Mononuclear cell (primary cell): ENCODE measurements around the gene ADAM11. TPM values are rescaled to one million over a fixed set of nuclear protein-coding genes. Genes with fewer than 3 reads are reported as not detected.
"Not testable (repeated sequence)": the region's sequence is repeated elsewhere in the genome, so short reads cannot be mapped to it uniquely, and the experiment has no call there.

ENCODE experiments used
- H3K27me3 ChIP-seq: 2 replicates; pipeline ENCODE4 v1.6.0; 2011; ENCODE audit warnings: low read length, control low read depth; ENCODE audit not compliant: insufficient read depth
- H3K4me1 ChIP-seq: 2 replicates; pipeline ENCODE4 v1.5.1; 2011; ENCODE audit warnings: mild to moderate bottlenecking, low read length, control low read depth; ENCODE audit not compliant: insufficient read depth
- H3K4me3 ChIP-seq: 2 replicates; pipeline ENCODE4 v1.5.1; 2011; ENCODE audit warnings: mild to moderate bottlenecking, low read length, moderate library complexity
- H3K9me3 ChIP-seq: 2 replicates; pipeline ENCODE4 v1.5.1; 2011; ENCODE audit warnings: low read depth, mild to moderate bottlenecking, control low read depth, low read length
- total RNA-seq: library from RNA; depleted of rRNA; stranded (reverse); fragments of >200 nt; gene quantifications from one replicate; pipeline ENCODE4 v1.2.3, GENCODE V29; 2012

The ADAM11 gene
- total RNA-seq = 0.21 TPM

- Histone ChIP-seq H3K4me1 (peaks cover 8% of the 10 kb centered on the region), H3K9me3 (no peaks in the 10 kb centered on the region), H3K4me3 (no peak within 1 kb of the TSS), H3K27me3 (peaks cover 29% of the 10 kb centered on the region)
These were observed at the start of gene ADAM11 for GRCh38 chr17:44758414-44759085. Gene ADAM11, plus strand, starts transcription at chr17:44758988. Its CDS starts 212 bp downstream, at chr17:44759200.

- H3K27me3 ChIP-seq = no peaks in the 10 kb centered on the region
- H3K9me3 ChIP-seq = no peaks in the 10 kb centered on the region
- H3K4me3 ChIP-seq = no peak overlapping the region
- no peaks in the 10 kb centered on the region for H3K4me1 ChIP-seq
These were observed 39.3 kb upstream of the ADAM11 start for GRCh38 chr17:44719444-44719843.

GRCh38 chr17:44722254-44722653, 36.5 kb upstream of the ADAM11 start:
- Histone ChIP-seq H3K9me3 (no peaks in the 10 kb centered on the region), H3K4me3 (no peak overlapping the region), H3K27me3 (no peaks in the 10 kb centered on the region), H3K4me1 (no peaks in the 10 kb centered on the region)

DNA sequence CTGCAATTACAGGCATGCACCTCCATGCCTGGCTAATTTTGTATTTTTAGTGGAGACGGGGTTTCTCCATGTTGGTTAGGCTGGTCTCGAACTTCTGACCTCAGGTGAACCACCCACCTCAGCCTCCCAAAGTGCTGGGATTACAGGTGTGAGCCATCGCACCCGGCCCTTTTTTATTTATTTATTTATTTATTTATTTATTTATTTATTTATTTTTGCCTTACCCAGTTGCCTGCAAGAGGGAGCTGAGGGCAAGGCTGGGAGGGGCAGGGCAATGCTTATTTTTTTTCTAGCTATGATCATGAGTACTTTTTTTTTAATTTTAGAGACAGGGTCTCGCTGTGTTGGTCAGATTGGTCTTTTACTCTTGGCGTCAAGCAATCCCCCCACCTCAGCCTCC, 32.7 kb upstream of the ADAM11 start:
- not testable (repeated sequence) for H3K4me1 ChIP-seq, H3K4me3 ChIP-seq, H3K9me3 ChIP-seq, H3K27me3 ChIP-seq

GRCh38 chr17:44733753-44734152, 25.0 kb upstream of the ADAM11 start:
- Histone ChIP-seq H3K27me3 (no peaks in the 10 kb centered on the region), H3K4me1 (no peaks in the 10 kb centered on the region), H3K4me3 (no peak overlapping the region), H3K9me3 (no peaks in the 10 kb centered on the region)

DNA sequence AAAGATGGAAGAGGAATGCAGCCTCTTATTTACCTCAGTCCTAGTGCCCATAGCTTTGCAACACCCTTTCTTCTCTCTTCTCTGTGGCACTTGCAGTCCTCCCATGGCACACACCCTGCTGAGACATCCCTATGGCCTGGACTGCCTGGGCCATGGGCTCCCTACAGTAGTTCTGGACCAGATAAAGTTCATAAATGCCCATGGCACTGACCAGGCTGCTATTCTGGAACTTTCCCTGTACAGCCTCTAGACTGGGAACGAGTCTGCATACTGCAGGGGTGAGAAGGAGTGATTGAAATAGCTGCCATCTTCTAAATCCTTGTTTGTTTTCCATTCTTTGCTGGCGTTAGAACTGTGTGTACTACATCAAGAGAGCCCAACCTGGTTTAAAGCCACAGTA, 24.5 kb upstream of the ADAM11 start:
- no peaks in the 10 kb centered on the region for H3K27me3 ChIP-seq
- no peak overlapping the region for H3K4me3 ChIP-seq
- no peaks in the 10 kb centered on the region for H3K9me3 ChIP-seq
- H3K4me1 ChIP-seq = no peaks in the 10 kb centered on the region

- Histone ChIP-seq H3K4me1 (no peaks in the 10 kb centered on the region), H3K4me3 (no peak overlapping the region), H3K27me3 (no peaks in the 10 kb centered on the region), H3K9me3 (no peaks in the 10 kb centered on the region)
These were observed 22.1 kb upstream of the ADAM11 start for GRCh38 chr17:44736551-44737240.

DNA sequence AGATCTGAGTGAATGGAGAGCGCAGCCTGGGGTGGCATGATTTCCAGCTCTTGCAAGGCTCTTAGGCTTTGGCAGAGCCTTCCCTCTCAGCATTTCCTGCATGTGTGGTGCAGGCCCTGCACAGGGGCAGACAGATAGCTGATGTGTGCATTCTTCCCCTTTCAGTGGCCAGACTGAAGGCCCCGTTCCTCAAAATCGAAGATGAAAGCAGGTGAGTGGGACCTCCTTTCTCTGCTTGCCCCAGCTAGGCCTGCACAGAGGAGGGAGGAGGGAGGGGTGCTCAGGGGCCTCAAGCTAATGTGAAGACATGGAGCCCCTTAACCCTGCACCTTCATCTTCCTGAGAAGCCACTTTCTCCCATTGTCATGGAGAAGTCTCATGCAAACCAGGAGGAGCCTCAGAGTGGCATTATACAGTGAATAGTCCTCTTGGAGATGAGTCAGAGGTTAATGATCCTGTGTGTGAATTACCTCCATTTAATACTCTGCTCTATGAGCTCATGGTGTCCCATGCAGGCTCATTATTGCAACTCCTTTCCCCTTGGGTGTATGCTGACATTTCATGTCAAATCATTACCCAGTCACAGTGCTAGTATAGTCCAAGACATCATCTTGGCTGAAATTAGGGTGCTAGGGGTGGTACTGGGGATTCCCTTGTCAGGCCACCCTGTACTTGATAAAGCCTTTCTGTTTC, 20.4 kb upstream of the ADAM11 start:
- H3K4me3 ChIP-seq = no peak overlapping the region
- no peaks in the 10 kb centered on the region for H3K4me1 ChIP-seq
- H3K27me3 ChIP-seq = no peaks in the 10 kb centered on the region
- H3K9me3 ChIP-seq = no peaks in the 10 kb centered on the region

DNA sequence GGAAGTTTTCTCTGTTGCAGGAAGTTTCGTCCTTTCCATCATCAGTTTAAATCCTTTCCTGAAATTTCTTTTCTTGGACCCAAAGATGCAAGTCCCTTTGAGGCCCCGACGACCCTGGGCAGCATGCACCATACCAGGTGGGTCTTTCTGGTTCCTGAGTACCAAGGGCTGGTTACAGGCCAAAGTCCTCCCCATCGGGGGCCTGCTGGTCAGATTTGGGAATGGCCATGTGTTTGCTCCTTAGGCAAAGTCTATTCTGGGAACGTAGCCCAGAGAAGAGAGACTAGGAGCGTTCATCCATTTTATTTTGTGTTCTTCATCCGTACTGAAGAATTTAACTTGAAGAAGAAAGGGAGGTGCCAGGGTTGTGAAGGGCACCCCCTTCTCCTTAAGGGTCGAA, 17.5 kb upstream of the ADAM11 start:
- Histone ChIP-seq H3K27me3 (no peaks in the 10 kb centered on the region), H3K9me3 (no peaks in the 10 kb centered on the region), H3K4me1 (no peaks in the 10 kb centered on the region), H3K4me3 (no peak overlapping the region)

DNA sequence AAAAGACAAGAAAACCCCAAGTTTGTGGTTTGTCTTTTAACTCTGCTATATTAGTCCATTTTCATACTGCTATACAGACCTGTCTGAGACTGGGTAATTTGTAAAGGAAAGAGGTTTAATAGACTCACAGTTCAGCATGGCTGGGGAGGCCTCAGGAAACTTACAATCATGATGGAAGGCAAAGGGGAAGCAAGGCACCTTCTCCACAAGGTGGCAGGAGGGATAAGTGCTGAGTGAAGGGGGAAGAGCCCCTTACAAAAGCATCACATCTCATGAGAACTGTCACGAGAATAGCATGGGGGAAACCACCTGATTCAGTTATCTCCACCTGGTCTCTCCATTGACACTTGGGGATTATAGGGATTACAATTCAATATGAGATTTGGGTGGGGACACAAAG, 13.5 kb upstream of the ADAM11 start:
- Histone ChIP-seq H3K4me1 (no peaks in the 10 kb centered on the region), H3K27me3 (no peaks in the 10 kb centered on the region), H3K4me3 (no peak overlapping the region), H3K9me3 (no peaks in the 10 kb centered on the region)

GRCh38 chr17:44745738-44746137, 13.1 kb upstream of the ADAM11 start:
- not testable (repeated sequence) for H3K4me1 ChIP-seq, H3K4me3 ChIP-seq, H3K9me3 ChIP-seq, H3K27me3 ChIP-seq

GRCh38 chr17:44747566-44747965, 11.2 kb upstream of the ADAM11 start:
- Histone ChIP-seq H3K9me3 (no peaks in the 10 kb centered on the region), H3K4me3 (no peak overlapping the region), H3K4me1 (no peaks in the 10 kb centered on the region), H3K27me3 (no peaks in the 10 kb centered on the region)

- H3K9me3 ChIP-seq = no peaks in the 10 kb centered on the region
- H3K4me1 ChIP-seq = no peaks in the 10 kb centered on the region
- no peaks in the 10 kb centered on the region for H3K27me3 ChIP-seq
These were observed 9.5 kb upstream of the ADAM11 start for GRCh38 chr17:44749076-44749979.

GRCh38 chr17:44749980-44750318, 8.8 kb upstream of the ADAM11 start:
- H3K27me3 ChIP-seq = no peaks in the 10 kb centered on the region
- no peaks in the 10 kb centered on the region for H3K9me3 ChIP-seq
- H3K4me1 ChIP-seq = no peaks in the 10 kb centered on the region
- no peak overlapping the region for H3K4me3 ChIP-seq

More at GRCh38 chr17:44749076-44749979, 9.5 kb upstream of the ADAM11 start:
- H3K4me3 ChIP-seq = no peak overlapping the region

DNA sequence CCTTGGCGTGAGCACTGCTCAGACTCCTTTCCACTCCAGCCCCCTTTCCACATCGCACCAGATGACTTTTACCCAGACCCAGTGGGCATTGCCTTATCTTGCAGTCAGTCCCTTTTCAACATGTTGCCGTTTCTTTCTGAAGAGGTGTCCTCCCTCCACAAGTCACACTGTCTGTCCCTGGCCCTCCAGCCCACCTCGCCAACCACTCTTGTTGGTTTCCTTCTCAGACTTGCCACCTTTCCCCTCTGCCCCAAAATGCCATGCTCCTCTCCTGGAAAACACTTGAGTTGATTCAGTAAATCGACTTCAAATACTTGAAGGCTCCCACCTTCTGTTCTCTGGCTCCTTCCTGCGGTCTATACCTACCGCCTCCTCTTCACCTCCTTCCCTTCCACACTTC, 7.5 kb upstream of the ADAM11 start:
- Histone ChIP-seq H3K4me3 (no peak overlapping the region), H3K9me3 (no peaks in the 10 kb centered on the region), H3K4me1 (no peaks in the 10 kb centered on the region), H3K27me3 (no peaks in the 10 kb centered on the region)
